Midbrain (tissue), 1 donor: ENCODE data around the gene ITGB5.
"Not testable (repeated sequence)": the region's sequence is repeated elsewhere in the genome, so short reads cannot be mapped to it uniquely, and the experiment has no call there.

Experiments used
- DNase-seq: peaks from one replicate; lab custom pipeline; 2025; lab: John Stamatoyannopoulos, UW

Gene ITGB5

DNA sequence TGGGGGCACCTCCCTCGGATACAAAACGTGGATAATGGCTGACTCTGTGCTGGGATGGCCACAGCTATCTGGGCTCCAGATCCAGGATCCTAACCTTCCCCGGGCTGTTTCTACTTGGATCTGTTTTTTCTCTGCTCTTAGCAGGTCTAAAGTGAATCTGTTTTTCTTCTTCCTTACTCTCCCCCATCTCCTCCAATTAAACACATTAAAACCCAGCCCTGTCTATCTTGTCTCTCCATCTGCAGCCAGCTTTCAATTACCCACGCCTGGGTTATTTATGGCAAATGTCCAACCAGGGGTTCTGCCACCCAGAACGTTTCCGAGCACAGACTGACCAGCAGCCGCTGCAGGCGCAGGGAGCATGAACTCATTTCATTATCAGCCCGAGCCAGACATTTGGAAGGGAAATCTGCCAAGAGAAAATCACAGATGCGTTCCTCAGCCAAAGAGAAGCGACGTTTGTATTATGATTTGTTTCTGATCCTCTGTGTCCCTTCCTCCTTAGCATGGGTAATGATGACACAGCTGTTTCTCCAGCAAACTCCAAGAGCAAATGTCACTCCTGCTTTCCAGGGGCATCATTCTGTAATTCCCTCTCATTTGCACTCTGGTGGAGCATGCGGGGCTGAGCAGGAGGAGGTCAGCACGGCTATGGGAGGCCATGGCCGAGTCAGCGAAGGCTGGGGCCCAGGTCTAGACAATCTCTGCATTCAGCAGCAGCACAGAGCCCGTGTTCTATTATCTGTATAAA lies 114.9 kb downstream of the ITGB5 start:
- peak; percentile 83 for DNase-seq

- no peak for DNase-seq
These were observed 116.1 kb downstream of the ITGB5 start for GRCh38 chr3:124771083-124771445.

DNA sequence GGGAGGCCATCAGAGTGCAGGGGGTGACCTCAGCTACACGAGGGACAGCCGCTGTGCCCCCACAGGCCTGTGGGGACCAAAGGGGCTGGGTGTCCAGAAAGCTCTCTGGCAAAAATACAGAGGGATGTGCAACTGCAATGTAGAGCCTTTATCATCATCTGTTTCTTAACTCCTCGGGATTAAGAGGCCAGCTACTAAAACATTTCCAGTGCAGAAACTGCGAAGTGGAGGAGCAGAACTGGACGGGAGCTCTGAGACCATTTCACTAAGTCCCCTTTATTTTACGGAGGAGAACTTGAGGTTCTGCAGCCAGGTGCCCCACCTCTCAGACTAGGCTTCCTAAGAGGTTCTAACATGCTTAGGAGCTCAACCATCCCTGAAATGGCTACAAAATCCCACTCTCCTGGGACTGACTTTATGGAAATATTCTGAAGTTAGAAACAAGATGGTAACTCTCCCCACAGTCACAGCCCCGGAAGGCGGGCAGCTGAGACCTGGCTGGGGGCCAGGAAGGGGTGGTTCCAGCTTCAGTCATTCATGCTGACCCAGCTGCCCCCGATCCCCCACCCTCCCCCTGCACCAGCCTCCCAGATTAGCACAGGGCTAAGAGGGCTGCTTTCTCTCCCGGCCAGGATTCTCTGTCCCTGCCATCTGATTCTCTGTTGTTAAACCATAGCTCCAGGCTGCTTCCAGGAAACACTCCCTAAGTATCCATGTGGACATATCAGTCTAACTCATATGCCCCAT lies 116.7 kb downstream of the ITGB5 start:
- DNase-seq: peak; percentile 49

GRCh38 chr3:124769462-124769861 lies 117.7 kb downstream of the ITGB5 start:
- DNase-seq: no peak

- DNase-seq: no peak
These were observed 118.4 kb downstream of the ITGB5 start for GRCh38 chr3:124768812-124769211.

DNA sequence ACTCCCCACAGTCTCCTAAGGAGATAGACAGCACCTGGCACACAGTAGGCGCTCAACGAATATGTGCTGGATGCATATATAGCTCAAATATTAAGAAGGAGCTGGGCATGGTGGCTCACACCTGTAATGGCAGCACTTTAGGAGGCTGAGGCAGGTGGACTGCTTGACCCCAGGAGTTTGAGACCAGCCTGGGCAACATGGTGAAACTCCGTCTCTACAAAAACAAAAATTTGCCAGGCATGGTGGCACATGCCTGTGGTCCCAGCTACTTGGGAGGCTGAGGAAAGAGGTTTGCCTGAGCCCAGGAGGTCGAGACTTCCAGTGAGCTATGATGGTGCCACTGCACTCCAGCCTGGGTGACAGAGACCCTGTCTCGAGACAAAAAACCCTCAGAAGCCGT lies 119.5 kb downstream of the ITGB5 start:
- DNase-seq: no peak

DNA sequence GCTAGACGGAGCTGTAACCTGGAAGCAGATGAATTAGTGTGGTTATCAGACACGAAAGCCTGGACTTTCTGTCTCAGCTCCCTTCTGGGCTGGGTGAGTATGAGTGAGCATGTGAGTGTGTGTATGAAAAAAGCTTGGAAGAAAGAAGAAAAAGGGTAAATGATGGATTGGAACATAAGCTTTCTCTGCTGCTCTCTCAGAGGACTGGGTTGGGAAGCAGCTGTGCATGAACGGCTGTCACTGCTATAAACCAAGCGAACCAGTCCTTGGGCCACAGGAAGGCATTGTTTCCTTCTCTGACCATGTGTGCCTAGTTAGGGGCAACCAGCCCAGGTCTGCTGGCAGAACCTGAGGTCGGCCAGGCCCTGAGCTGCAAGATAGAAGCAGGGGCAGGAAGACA lies 119.9 kb downstream of the ITGB5 start:
- DNase-seq: no peak

- no peak for DNase-seq
These were observed 120.8 kb downstream of the ITGB5 start for GRCh38 chr3:124766113-124767095.

DNA sequence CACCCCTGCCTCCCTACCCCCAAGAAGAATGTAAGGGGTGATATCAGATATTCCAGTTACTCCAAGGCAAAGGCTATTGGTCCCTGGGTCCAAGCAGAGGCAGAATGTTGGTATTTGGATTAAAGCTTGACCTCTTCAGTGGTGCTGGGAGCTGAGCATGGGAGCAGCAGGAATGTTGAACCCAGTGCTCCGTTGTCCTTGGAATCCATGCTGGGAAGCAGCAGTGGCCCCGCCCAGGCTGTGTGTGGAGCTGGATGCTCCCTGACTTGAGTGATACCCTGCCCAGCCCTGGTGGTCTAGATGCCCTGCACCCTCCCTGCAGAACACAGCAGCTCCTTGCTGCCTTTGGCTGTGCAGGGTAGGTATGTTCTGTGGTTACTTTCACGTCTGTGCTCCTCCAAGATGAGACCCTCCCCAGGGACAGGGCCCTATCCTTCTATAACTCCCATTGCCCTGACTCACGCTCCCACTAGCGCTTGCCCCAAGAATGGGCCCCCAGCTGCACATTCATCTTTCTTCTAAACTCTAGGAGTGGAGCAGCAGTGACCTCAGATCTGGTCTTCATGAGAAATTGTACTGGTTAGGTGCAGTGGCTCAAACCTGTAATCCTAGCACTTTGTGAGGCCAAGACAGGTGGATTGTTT lies 121.8 kb downstream of the ITGB5 start:
- no peak for DNase-seq

DNA sequence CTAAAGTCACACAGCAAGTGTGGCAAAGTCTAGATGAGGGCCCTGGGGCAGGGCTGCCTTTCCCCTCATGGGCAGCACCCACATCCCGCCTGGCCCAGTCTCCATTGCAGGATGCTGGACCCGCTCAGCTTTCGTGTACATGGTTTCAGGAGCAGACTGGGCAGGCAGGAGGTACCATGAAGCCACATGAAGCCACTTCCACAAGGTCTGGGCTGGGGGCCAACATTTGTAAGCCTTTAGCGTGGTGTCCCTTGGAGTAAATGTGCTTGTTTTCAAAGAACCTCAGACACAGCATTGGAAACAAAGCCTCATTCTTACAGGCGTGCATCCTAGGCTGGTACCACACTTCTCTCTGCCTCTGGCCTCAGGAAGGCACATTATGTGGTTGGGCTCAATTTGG lies 122.4 kb downstream of the ITGB5 start:
- DNase-seq: peak; percentile 26

- DNase-seq: no peak
These were observed 123.4 kb downstream of the ITGB5 start for GRCh38 chr3:124763644-124764358.

DNA sequence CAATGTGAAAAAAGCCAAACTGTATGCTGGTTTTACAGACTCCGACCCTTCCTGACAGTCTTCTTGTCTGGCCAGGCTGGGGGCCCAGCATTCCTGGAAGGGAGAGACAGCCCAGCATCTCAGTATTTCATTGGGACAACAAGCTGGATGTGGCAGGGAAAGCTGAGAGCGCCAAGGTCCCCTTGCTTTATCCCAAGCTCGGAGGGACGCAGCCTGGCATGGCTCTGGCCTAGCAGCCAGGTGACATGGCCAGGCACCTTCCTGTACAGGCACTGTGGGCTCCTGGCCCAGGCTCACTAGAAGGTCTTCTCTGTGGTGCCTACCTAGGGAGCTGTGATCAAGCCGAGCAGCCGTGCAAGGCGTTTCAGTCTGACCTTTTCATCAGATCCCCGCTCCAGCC lies 124.0 kb downstream of the ITGB5 start:
- no peak for DNase-seq

- no peak for DNase-seq
These were observed 124.5 kb downstream of the ITGB5 start for GRCh38 chr3:124762661-124763011.

DNA sequence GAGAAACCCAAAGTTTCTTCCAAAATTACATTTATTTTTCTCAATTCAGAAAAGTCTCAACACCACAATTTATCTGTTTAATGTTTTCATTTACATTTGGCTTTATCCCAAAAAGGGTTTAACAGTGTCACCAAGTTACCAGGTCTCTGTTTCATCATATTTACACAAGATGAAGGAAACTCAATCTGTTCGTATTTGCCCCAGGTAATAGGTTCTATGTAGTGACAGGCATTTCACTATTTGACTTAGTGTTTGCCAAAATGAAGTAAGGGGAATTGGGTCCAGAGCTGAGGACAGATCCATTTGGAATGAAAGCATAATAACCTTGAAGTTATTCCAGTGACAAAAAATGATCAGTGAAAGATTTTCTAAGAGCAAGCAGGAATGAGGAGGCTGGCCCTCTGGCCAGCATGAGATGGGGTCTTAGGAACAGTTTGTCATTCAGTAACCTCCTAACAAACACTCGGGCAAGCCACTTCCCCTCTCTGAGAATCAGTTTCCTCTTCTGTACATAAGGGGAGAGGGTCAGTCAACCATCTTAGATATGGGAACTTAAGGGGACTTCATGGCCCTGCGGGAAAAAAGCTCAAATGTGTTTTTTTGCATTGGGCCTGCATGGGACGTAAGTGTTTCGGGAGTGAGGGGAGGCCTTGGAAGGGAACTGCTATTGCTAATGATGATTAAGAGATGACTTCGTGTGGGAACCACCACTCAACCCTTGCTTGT lies 125.1 kb downstream of the ITGB5 start:
- DNase-seq: no peak

GRCh38 chr3:124761250-124761796 lies 125.8 kb downstream of the ITGB5 start:
- DNase-seq: peak; percentile 89

- no peak for DNase-seq
These were observed 126.6 kb downstream of the ITGB5 start for GRCh38 chr3:124760601-124761000.

DNA sequence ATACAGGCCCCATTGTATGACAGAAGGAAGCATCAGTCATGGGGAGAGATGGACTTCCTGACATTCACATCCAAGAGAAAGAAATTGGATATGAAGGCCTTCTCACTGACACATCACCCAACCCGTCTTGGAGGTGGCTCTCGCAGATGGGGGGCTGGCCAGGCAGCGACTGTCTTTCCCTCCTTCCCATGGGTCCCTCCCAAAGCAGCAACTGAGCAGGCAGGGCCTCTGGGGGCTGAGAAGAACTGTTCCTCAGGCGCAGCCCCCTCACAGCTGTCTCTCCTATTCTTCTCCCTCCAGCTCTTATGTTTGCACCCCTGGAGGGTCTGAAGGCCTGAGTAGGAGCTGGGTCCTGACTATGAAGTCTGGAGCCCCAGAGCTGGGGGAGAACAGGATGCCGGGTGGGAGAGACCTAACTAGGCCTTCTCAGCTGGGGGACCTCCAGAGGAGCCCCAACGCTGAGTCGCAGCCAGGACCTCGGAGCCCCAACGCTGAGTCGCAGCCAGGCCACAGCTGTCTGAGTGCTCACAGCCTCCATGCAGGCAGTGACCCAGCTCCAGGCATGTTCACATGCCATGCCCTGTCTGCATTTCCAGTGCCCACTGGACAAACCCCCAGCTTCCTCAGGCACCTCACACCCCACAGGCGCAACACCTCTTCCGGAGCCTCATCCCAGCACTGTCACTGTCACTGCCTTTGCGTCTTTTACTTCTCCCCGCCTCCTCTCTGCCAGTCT lies 127.3 kb downstream of the ITGB5 start:
- DNase-seq: no peak

DNA sequence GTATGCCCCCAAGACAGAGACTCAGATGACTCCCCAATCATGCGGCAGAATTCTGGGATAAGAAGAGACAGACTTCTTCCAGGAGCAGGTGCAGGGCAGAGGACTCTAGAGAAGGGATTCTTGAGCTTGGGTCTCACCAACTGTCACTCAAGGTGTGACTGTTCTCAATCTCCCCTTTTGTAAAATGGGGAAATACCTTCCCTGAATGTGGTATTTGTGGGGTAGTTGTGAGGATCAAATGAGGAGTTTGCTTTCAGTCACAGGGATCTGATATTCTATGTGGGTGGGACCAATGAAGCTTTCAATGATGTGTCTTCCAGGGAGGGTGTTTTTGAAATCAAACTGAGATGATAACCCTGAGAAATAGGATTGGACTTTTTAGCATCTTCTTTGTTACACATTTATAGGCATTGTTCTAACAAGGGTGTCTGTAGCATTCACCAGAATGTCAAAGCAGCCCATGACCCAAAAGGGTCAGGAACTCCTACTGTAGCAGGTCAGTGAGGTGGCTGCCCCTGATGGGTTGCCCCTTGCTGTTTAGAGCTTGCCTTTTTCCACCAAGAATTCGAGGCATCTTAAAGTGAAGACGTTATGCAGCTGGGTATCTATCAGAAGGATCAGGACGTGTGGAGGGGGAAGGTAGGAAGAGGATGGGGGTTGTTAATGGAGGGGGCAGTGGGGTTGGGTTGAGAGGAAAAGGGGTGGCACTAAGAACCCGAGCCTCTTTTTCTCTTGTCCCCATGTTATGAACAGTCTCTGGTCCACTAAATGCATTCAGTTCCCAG lies 128.1 kb downstream of the ITGB5 start:
- no peak for DNase-seq

DNA sequence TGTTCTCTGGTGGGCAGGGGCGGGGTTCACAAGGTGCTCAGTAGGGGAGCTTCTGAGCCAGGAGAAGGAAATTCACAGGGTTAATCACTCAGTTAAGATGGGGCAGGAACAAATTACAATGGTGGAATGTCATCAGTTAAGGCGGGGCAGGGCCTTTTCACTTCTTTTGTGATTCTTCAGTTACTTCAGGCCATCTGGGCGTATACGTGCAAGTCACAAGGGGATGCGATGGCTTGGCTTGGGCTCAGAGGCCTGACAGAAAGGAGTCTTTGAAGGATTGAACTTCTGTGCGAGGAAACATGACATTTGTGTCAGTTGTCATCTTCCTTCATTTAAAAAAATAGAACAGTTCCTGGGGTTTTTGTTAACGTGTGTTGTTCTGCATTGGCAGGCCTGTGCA lies 129.2 kb downstream of the ITGB5 start:
- not testable (repeated sequence) for DNase-seq
